Activated naive CD8-positive, alpha-beta T cell treated with anti-CD3 and anti-CD28 coated beads, Interleukin-2, amount 50 U/mL, for 16 hours (primary cell): ENCODE measurements around the gene CPSF2.

Source experiments
- DNase-seq: peaks from one replicate; pipeline ENCODE4 v3.0.0-alpha.2; 2020; ENCODE audit warnings: low read depth, low spot score

Gene CPSF2

GRCh38 chr14:92121670-92122350, at the start of gene CPSF2, which contains the start of gene NDUFB1:
TSS of gene CPSF2 (plus strand) at chr14:92121969. CDS start at chr14:92130985, 9,016 bp downstream.
TSS of gene NDUFB1 (minus strand) at chr14:92121706. CDS start at chr14:92117637, 4,069 bp downstream.
- peak; percentile 74 for DNase-seq

GRCh38 chr14:92074555-92074954, 47.2 kb upstream of the CPSF2 start:
- no peak for DNase-seq

GRCh38 chr14:92088494-92088893, 33.3 kb upstream of the CPSF2 start:
- no peak for DNase-seq

GRCh38 chr14:92093320-92093719, 28.4 kb upstream of the CPSF2 start:
- DNase-seq: no peak

- DNase-seq: no peak
Observed at GRCh38 chr14:92099802-92100201, 22.0 kb upstream of the CPSF2 start.

- DNase-seq: no peak
Observed at GRCh38 chr14:92103363-92103989, 18.3 kb upstream of the CPSF2 start.

GRCh38 chr14:92105073-92105892, 16.5 kb upstream of the CPSF2 start:
- no peak for DNase-seq

GRCh38 chr14:92105893-92106142, 16.0 kb upstream of the CPSF2 start:
- DNase-seq: no peak

- DNase-seq: peak; percentile 89
Observed at GRCh38 chr14:92106143-92106926, 15.4 kb upstream of the CPSF2 start, which contains the start of gene ATXN3. TSS of gene ATXN3 (minus strand) at chr14:92106582. CDS start at chr14:92106552, 30 bp downstream.

GRCh38 chr14:92108345-92109254, 13.2 kb upstream of the CPSF2 start:
- DNase-seq: no peak

- no peak for DNase-seq
Observed at GRCh38 chr14:92109490-92109889, 12.3 kb upstream of the CPSF2 start.

GRCh38 chr14:92121207-92121669, 531 bp upstream of the CPSF2 start:
- DNase-seq: no peak

GRCh38 chr14:92122351-92122677, 545 bp downstream of the CPSF2 start:
- no peak for DNase-seq

GRCh38 chr14:92122761-92123160, 992 bp downstream of the CPSF2 start:
- no peak for DNase-seq

- DNase-seq: no peak
Observed at GRCh38 chr14:92134456-92134855, 12.7 kb downstream of the CPSF2 start.

GRCh38 chr14:92135269-92135668, 13.5 kb downstream of the CPSF2 start:
- no peak for DNase-seq

- DNase-seq: no peak
Observed at GRCh38 chr14:92143309-92143708, 21.5 kb downstream of the CPSF2 start.

- no peak for DNase-seq
Observed at GRCh38 chr14:92143962-92144361, 22.2 kb downstream of the CPSF2 start.

GRCh38 chr14:92144708-92145107, 22.9 kb downstream of the CPSF2 start:
- no peak for DNase-seq

- DNase-seq: no peak
Observed at GRCh38 chr14:92153581-92153980, 31.8 kb downstream of the CPSF2 start.
